Liver (tissue), 9 donors: ENCODE data around the gene ROM1. TPM values are rescaled to one million over a fixed set of nuclear protein-coding genes. Genes with fewer than 3 reads are reported as not detected.

Experiments used
- DNase-seq: peaks from one replicate; pipeline ENCODE4 v3.0.0-alpha.2; 2017; ENCODE audit warnings: low spot score
- H3K27ac ChIP-seq, 2 donors: one replicate each; pipeline ENCODE4 v1.7.0; 2013; ENCODE audit warnings: inconsistent platforms in 2 of 2, low read length in 2 of 2, control low read depth in 1 of 2, low read depth in 1 of 2, mild to moderate bottlenecking in 1 of 2
- H3K27me3 ChIP-seq, 4 donors: one replicate each; pipeline versions ENCODE4 v1.6.1 to v1.7.0; 2013; ENCODE audit warnings: low read length in 3 of 4, inconsistent platforms in 1 of 4, mild to moderate bottlenecking in 1 of 4, moderate library complexity in 1 of 4; ENCODE audit not compliant: control insufficient read depth in 4 of 4, insufficient read depth in 4 of 4
- H3K36me3 ChIP-seq, 4 donors: one replicate each; pipeline versions ENCODE4 v1.6.1 to v1.7.0; 2013; ENCODE audit warnings: low read length in 3 of 4, mild to moderate bottlenecking in 3 of 4, low read depth in 1 of 4, moderate library complexity in 1 of 4; ENCODE audit not compliant: control insufficient read depth in 4 of 4, insufficient read depth in 3 of 4
- H3K4me1 ChIP-seq, 4 donors: one replicate each; pipeline versions ENCODE4 v1.6.1 to v1.7.0; 2013; ENCODE audit warnings: low read length in 3 of 4, mild to moderate bottlenecking in 3 of 4, moderate library complexity in 1 of 4; ENCODE audit not compliant: control insufficient read depth in 4 of 4, insufficient read depth in 4 of 4
- H3K4me3 ChIP-seq, 3 donors: one replicate each; pipeline versions ENCODE4 v1.6.1 to v1.7.0; 2013; ENCODE audit warnings: low read length in 3 of 3, control low read depth in 1 of 3, low read depth in 1 of 3, mild to moderate bottlenecking in 1 of 3
- H3K9ac ChIP-seq, 2 donors: one replicate each; pipeline ENCODE4 v1.7.0; 2013; ENCODE audit warnings: low read length in 2 of 2, mild to moderate bottlenecking in 2 of 2, moderate library complexity in 2 of 2, control low read depth in 1 of 2, low read depth in 1 of 2
- H3K9me3 ChIP-seq, 4 donors: one replicate each; pipeline versions ENCODE4 v1.6.1 to v1.7.0; 2013; ENCODE audit warnings: low read length in 3 of 4; ENCODE audit not compliant: control insufficient read depth in 4 of 4
- FOXA2 ChIP-seq: IDR thresholded peaks from 2 replicates; pipeline ENCODE4 v1.6.1; 2016; ENCODE audit warnings: antibody characterized with exemption
- NR2F2 ChIP-seq: IDR thresholded peaks from 2 replicates; pipeline ENCODE4 v1.6.1; 2016; ENCODE audit warnings: antibody characterized with exemption
- RAD21 ChIP-seq, 2 donors: IDR thresholded peaks; 2 replicates each; pipeline ENCODE4 v1.6.1; 2016; ENCODE audit warnings: antibody characterized with exemption in 2 of 2, mild to moderate bottlenecking in 2 of 2
- REST ChIP-seq: IDR thresholded peaks from 2 replicates; pipeline ENCODE4 v1.6.1; 2016; ENCODE audit warnings: antibody characterized with exemption, mild to moderate bottlenecking
- WGBS: extraction: QIAGEN DNeasy Blood & Tissue Kit; methylation state at CpG from one replicate; pipeline ENCODE4 v1.1.7; 2013; 5-methylcytosine and 5-hydroxymethylcytosine counted together
- polyA plus RNA-seq, 2 donors: library from polyadenylated mRNA; stranded (reverse) in 1 of 2; unstranded in 1 of 2; fragments of 200-250 nt in 1 of 2; fragments of >200 nt in 1 of 2; fragmentation: Nextera tagmentation in 1 of 2; extraction: Ambion mirVana in 1 of 2; gene quantifications; one replicate each; pipeline versions ENCODE4 v1.2.1 to v1.2.3, GENCODE V29; 2013 to 2015
- total RNA-seq, 2 donors: library from RNA; depleted of rRNA; stranded (reverse); fragments of >200 nt; gene quantifications; one replicate each; pipeline ENCODE4 v1.2.3, GENCODE V29; 2014
- donor health status: healthy.
- donor health status: healthy.
- donor health status: healthy.
- donor health status: healthy.
- donor health status: healthy.

Gene ROM1
- total and polyA plus RNA-seq, 4 donors, result 0.84 to 3.9 (median 1.1) TPM

GRCh38 chr11:62607714-62608113, 5.3 kb upstream of the ROM1 start:
- 88% methylated on average over 4 of the region's 4 CpGs for WGBS
- TF ChIP-seq RAD21 (IDR thresholded peaks at IDR 0.05), result no peak
- TF ChIP-seq FOXA2, result no peak
- no peak for TF ChIP-seq NR2F2
- Histone ChIP-seq H3K27ac (peak overlapping the region in 1 of 2 donors; percentile 14), H3K4me1 (peaks cover 7 to 42% (median 27%) of the 10 kb centered on the region in 4 donors), H3K27me3 (no peaks in the 10 kb centered on the region), H3K9me3 (no peaks in the 10 kb centered on the region), H3K4me3 (no peak overlapping the region), H3K9ac (no peak overlapping the region), H3K36me3 (peaks cover 2 to 17% (median 3%) of the 10 kb centered on the region in 4 donors)
- DNase-seq, result no peak

DNA sequence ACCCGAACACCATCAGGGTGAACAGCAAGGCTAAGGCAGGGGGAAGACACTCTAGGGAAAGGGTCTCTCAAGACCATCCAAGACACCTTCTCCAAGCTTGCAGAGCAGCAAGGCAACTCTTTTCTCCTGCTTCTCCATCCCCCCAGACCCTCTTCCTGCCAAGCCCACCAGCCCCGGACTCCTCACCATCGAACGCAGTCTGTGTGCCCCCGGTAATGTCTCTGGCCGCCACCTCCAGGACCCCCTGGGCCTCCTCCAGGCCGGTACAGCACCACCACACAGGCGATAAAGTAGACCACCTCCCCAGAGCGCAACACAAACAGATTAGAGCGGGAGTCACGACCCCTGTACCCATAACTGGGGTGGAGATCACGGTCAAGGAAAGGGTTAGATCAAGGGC, 4.3 kb upstream of the ROM1 start:
- 96% methylated on average over 12 of the region's 12 CpGs for WGBS
- no peak for TF ChIP-seq REST
- H3K4me3 ChIP-seq, result no peak overlapping the region
- H3K27me3 ChIP-seq, result no peaks in the 10 kb centered on the region
- DNase-seq, result no peak
- no peaks in the 10 kb centered on the region for H3K9me3 ChIP-seq
- H3K36me3 ChIP-seq, result peaks cover 0 to 17% (median 2%) of the 10 kb centered on the region in 4 donors
- peaks cover 11 to 49% (median 32%) of the 10 kb centered on the region in 4 donors for H3K4me1 ChIP-seq
- no peak overlapping the region for H3K27ac ChIP-seq
- no peak overlapping the region for H3K9ac ChIP-seq

GRCh38 chr11:62610403-62610802, 2.7 kb upstream of the ROM1 start:
- H3K27ac ChIP-seq, result no peak overlapping the region
- no peak for DNase-seq
- no peak overlapping the region for H3K9ac ChIP-seq
- H3K36me3 ChIP-seq, result peaks cover 0 to 15% (median 2%) of the 10 kb centered on the region in 4 donors
- H3K4me3 ChIP-seq, result no peak overlapping the region
- H3K9me3 ChIP-seq, result no peaks in the 10 kb centered on the region
- WGBS, result 89% methylated on average over 6 of the region's 6 CpGs
- H3K27me3 ChIP-seq, result no peaks in the 10 kb centered on the region
- TF ChIP-seq REST, result no peak
- H3K4me1 ChIP-seq, result peaks cover 11 to 51% (median 32%) of the 10 kb centered on the region in 4 donors
